Keratinocyte (primary cell): ENCODE data around the gene PIK3CG. TPM values are rescaled to one million over a fixed set of nuclear protein-coding genes. Genes with fewer than 3 reads are reported as not detected.

Experiments
- DNase-seq: peaks from one replicate; pipeline ENCODE4 v3.0.0-alpha.2; 2011; ENCODE audit warnings: low read depth, missing footprints, low spot score
- FAIRE-seq: peaks from 2 replicates; lab custom pipeline; 2011; peaks lifted over from hg19 to GRCh38; lab: Jason Lieb, UNC
- H2AFZ ChIP-seq: 2 replicates; pipeline ENCODE4 v1.6.0; 2012; ENCODE audit warnings: low read length, control low read depth, inconsistent platforms; ENCODE audit not compliant: control insufficient read depth
- H3K27ac ChIP-seq: 2 replicates; pipeline ENCODE4 v1.5.1; 2011; ENCODE audit warnings: low read length; ENCODE audit not compliant: control insufficient read depth, insufficient read depth
- H3K27me3 ChIP-seq: 3 replicates; pipeline ENCODE4 v1.6.0; 2011; ENCODE audit warnings: low read length; ENCODE audit not compliant: control insufficient read depth, insufficient read depth; ENCODE audit errors: extremely low read depth
- H3K36me3 ChIP-seq, 2 experiments: 2 replicates in 1 of 2; 3 replicates in 1 of 2; pipeline ENCODE4 v1.5.1; 2011; ENCODE audit warnings: low read length in 2 of 2, mild to moderate bottlenecking in 1 of 2; ENCODE audit not compliant: control insufficient read depth in 2 of 2, insufficient read depth in 2 of 2; ENCODE audit errors: extremely low read depth in 1 of 2
- H3K4me1 ChIP-seq: 3 replicates; pipeline ENCODE4 v1.5.1; 2011; ENCODE audit warnings: low read length; ENCODE audit not compliant: control insufficient read depth, insufficient read depth; ENCODE audit errors: extremely low read depth
- H3K4me2 ChIP-seq: 3 replicates; pipeline ENCODE4 v1.6.0; 2011; ENCODE audit warnings: low read depth, low read length; ENCODE audit not compliant: control insufficient read depth, insufficient read depth; ENCODE audit errors: extremely low read depth
- H3K4me3 ChIP-seq, 3 experiments: fragments of 200-600 bp in 1 of 3; sonication (generic) in 1 of 3; 2 replicates in 2 of 3; 3 replicates in 1 of 3; pipeline ENCODE4 v1.5.1; 2011 to 2016; ENCODE audit warnings: low read length in 3 of 3, mild to moderate bottlenecking in 3 of 3, control low read depth in 2 of 3, inconsistent platforms in 1 of 3, low read depth in 1 of 3, mixed read lengths in 1 of 3, mixed run types in 1 of 3, moderate library complexity in 1 of 3; ENCODE audit not compliant: control insufficient read depth in 2 of 3, insufficient read depth in 2 of 3; ENCODE audit errors: extremely low read depth in 1 of 3
- H3K79me2 ChIP-seq: 2 replicates; pipeline ENCODE4 v1.6.0; 2012; ENCODE audit warnings: low read length; ENCODE audit not compliant: control insufficient read depth, insufficient read depth
- H3K9ac ChIP-seq: 3 replicates; pipeline ENCODE4 v1.6.0; 2011; ENCODE audit warnings: low read length; ENCODE audit not compliant: control insufficient read depth, insufficient read depth; ENCODE audit errors: extremely low read depth
- H3K9me1 ChIP-seq: 3 replicates; pipeline ENCODE4 v1.6.0; 2011; ENCODE audit warnings: low read length; ENCODE audit not compliant: control insufficient read depth, insufficient read depth; ENCODE audit errors: extremely low read depth
- H3K9me3 ChIP-seq: 2 replicates; pipeline ENCODE4 v1.5.1; 2012; ENCODE audit warnings: low read depth, low read length; ENCODE audit not compliant: control insufficient read depth
- H4K20me1 ChIP-seq: 3 replicates; pipeline ENCODE4 v1.6.0; 2011; ENCODE audit warnings: low read length; ENCODE audit not compliant: control insufficient read depth, insufficient read depth; ENCODE audit errors: extremely low read depth
- CTCF ChIP-seq, 3 experiments: IDR thresholded peaks in 1 of 3; conservative IDR thresholded peaks in 1 of 3; optimal IDR thresholded peaks in 1 of 3; 2 replicates in 2 of 3; 3 replicates in 1 of 3; pipeline versions ENCODE3 to v1.5.1; 2011; ENCODE audit warnings: low read length in 3 of 3, mild to moderate bottlenecking in 3 of 3, moderate library complexity in 2 of 3, control low read depth in 1 of 3, inconsistent platforms in 1 of 3; ENCODE audit not compliant: insufficient read depth in 2 of 3; ENCODE audit errors: extremely low read depth in 1 of 3
- EZH2 ChIP-seq: IDR thresholded peaks from one replicate; pipeline ENCODE4 v1.6.1; 2012; ENCODE audit warnings: inconsistent platforms, mild to moderate bottlenecking, low read length, moderate library complexity
- dilution Hi-C: fragments of 300-500 bp; cut with MboI; formaldehyde crosslinking; loops from one replicate; pipeline ENCODE4 v1.7.0; 2020; ENCODE audit warnings: low sequenced_read_pairs; ENCODE audit not compliant: extremely low pct_ligation_motif_present
- polyA plus RNA-seq, 5 experiments: library from polyadenylated mRNA; depleted of rRNA in 3 of 5; stranded (reverse) in 3 of 5; stranded (forward) in 1 of 5; unstranded in 1 of 5; fragments of >200 nt; gene quantifications; 1 replicate in 1 of 5; 2 replicates in 3 of 5; 3 replicates in 1 of 5; pipeline versions ENCODE4 v1.2.1 to v1.2.3, GENCODE V29; 2011 to 2012; ENCODE audit warnings: missing spikeins in 2 of 5, low read depth in 1 of 5, low replicate concordance in 1 of 5

Gene PIK3CG
- polyA plus RNA-seq, 1 donor (not counting 4 experiments of a cell fraction or from before 2014, with no cell fraction given): not detected

GRCh38 chr7:106891548-106892410 lies 26.7 kb downstream of the PIK3CG start:
- Histone ChIP-seq H3K4me3 (no peak overlapping the region), H2AFZ (no peak overlapping the region), H4K20me1 (no peaks in the 10 kb centered on the region), H3K4me1 (no peaks in the 10 kb centered on the region), H3K9me3 (no peaks in the 10 kb centered on the region), H3K9me1 (no peaks in the 10 kb centered on the region), H3K79me2 (no peaks in the 10 kb centered on the region), H3K9ac (no peak overlapping the region), H3K36me3 (no peaks in the 10 kb centered on the region), H3K27me3 (no peaks in the 10 kb centered on the region), H3K27ac (no peak overlapping the region), H3K4me2 (no peak overlapping the region)
- TF ChIP-seq CTCF (optimal IDR thresholded peaks at IDR 0.05 in 1 of 3, IDR thresholded peaks at IDR 0.05 in 1 of 3, conservative IDR thresholded peaks at IDR 0.05 in 1 of 3; ENCODE audit: extremely low read depth in 1 of 3, insufficient read depth in 2 of 3, low read length in 3 of 3): no peak
- no peak for TF ChIP-seq EZH2
- no peak for FAIRE-seq
- no peak for DNase-seq
- dilution Hi-C loops: no loop called here

- no peaks in the 10 kb centered on the region for H3K9me1 ChIP-seq
- no peak overlapping the region for H2AFZ ChIP-seq
- H4K20me1 ChIP-seq: no peaks in the 10 kb centered on the region
- no peaks in the 10 kb centered on the region for H3K27me3 ChIP-seq
- H3K4me3 ChIP-seq: no peak overlapping the region
- H3K4me2 ChIP-seq: no peak overlapping the region
- no peaks in the 10 kb centered on the region for H3K4me1 ChIP-seq
- no peaks in the 10 kb centered on the region for H3K9me3 ChIP-seq
- no peak for TF ChIP-seq EZH2
- no peak for TF ChIP-seq CTCF (optimal IDR thresholded peaks at IDR 0.05 in 1 of 3, IDR thresholded peaks at IDR 0.05 in 1 of 3, conservative IDR thresholded peaks at IDR 0.05 in 1 of 3; ENCODE audit: extremely low read depth in 1 of 3, insufficient read depth in 2 of 3, low read length in 3 of 3)
- FAIRE-seq (no peak), DNase-seq (no peak)
- no peak overlapping the region for H3K27ac ChIP-seq
- H3K79me2 ChIP-seq: no peaks in the 10 kb centered on the region
- dilution Hi-C loops: no loop called here
- no peaks in the 10 kb centered on the region for H3K36me3 ChIP-seq
- no peak overlapping the region for H3K9ac ChIP-seq
These were observed 28.5 kb downstream of the PIK3CG start for GRCh38 chr7:106893591-106893990.
